ENCODE results near the gene FRAS1.
"Not testable (repeated sequence)": the region's sequence is repeated elsewhere in the genome, so short reads cannot be mapped to it uniquely, and the experiment has no call there.

Gene FRAS1

GRCh38 chr4:78320349-78320935, 263.3 kb downstream of the FRAS1 start:
- no peak for DNase-seq (ENCODE audit: extremely low read depth in 1 of 2, low read depth in 1 of 2)

- DNase-seq (ENCODE audit: extremely low read depth in 1 of 2, low read depth in 1 of 2): no peak
These were observed 264.9 kb downstream of the FRAS1 start for GRCh38 chr4:78322032-78322431.

- DNase-seq (ENCODE audit: extremely low read depth in 1 of 2, low read depth in 1 of 2): no peak
These were observed 266.3 kb downstream of the FRAS1 start for GRCh38 chr4:78323439-78323838.

GRCh38 chr4:78324625-78325024, 267.5 kb downstream of the FRAS1 start:
- DNase-seq (ENCODE audit: extremely low read depth in 1 of 2, low read depth in 1 of 2): no peak

- no peak for DNase-seq (ENCODE audit: extremely low read depth in 1 of 2, low read depth in 1 of 2)
These were observed 268.4 kb downstream of the FRAS1 start for GRCh38 chr4:78325271-78326157.

- DNase-seq (ENCODE audit: extremely low read depth in 1 of 2, low read depth in 1 of 2): not testable (repeated sequence)
These were observed 271.5 kb downstream of the FRAS1 start for GRCh38 chr4:78328591-78328990.

- DNase-seq (ENCODE audit: extremely low read depth in 1 of 2, low read depth in 1 of 2): no peak
These were observed 274.1 kb downstream of the FRAS1 start for GRCh38 chr4:78331186-78331585.

- DNase-seq (ENCODE audit: extremely low read depth in 1 of 2, low read depth in 1 of 2): no peak
These were observed 274.8 kb downstream of the FRAS1 start for GRCh38 chr4:78331965-78332364.

- no peak for DNase-seq (ENCODE audit: extremely low read depth in 1 of 2, low read depth in 1 of 2)
These were observed 275.9 kb downstream of the FRAS1 start for GRCh38 chr4:78332976-78333375.

GRCh38 chr4:78336093-78336943, 279.2 kb downstream of the FRAS1 start:
- DNase-seq (ENCODE audit: extremely low read depth in 1 of 2, low read depth in 1 of 2): no peak

- no peak for DNase-seq (ENCODE audit: extremely low read depth in 1 of 2, low read depth in 1 of 2)
These were observed 280.3 kb downstream of the FRAS1 start for GRCh38 chr4:78337244-78338020.

- DNase-seq (ENCODE audit: extremely low read depth in 1 of 2, low read depth in 1 of 2): no peak
These were observed 285.0 kb downstream of the FRAS1 start for GRCh38 chr4:78342125-78342524.

GRCh38 chr4:78343682-78344081, 286.6 kb downstream of the FRAS1 start:
- no peak for DNase-seq (ENCODE audit: extremely low read depth in 1 of 2, low read depth in 1 of 2)

- no peak for DNase-seq (ENCODE audit: extremely low read depth in 1 of 2, low read depth in 1 of 2)
These were observed 288.1 kb downstream of the FRAS1 start for GRCh38 chr4:78345237-78345636.

GRCh38 chr4:78346222-78346621, 289.1 kb downstream of the FRAS1 start:
- DNase-seq (ENCODE audit: extremely low read depth in 1 of 2, low read depth in 1 of 2): no peak

- DNase-seq (ENCODE audit: extremely low read depth in 1 of 2, low read depth in 1 of 2): no peak
These were observed 290.4 kb downstream of the FRAS1 start for GRCh38 chr4:78347527-78347926.

GRCh38 chr4:78353921-78354320, 296.8 kb downstream of the FRAS1 start:
- DNase-seq (ENCODE audit: extremely low read depth in 1 of 2, low read depth in 1 of 2): no peak

GRCh38 chr4:78354782-78355181, 297.7 kb downstream of the FRAS1 start:
- no peak for DNase-seq (ENCODE audit: extremely low read depth in 1 of 2, low read depth in 1 of 2)

- DNase-seq (ENCODE audit: extremely low read depth in 1 of 2, low read depth in 1 of 2): no peak
These were observed 298.2 kb downstream of the FRAS1 start for GRCh38 chr4:78355306-78355705.

GRCh38 chr4:78356251-78356786, 299.2 kb downstream of the FRAS1 start:
- no peak for DNase-seq (ENCODE audit: extremely low read depth in 1 of 2, low read depth in 1 of 2)
